H1 (cell line): ENCODE data around the gene GCH1. TPM values are rescaled to one million over a fixed set of nuclear protein-coding genes. Genes with fewer than 3 reads are reported as not detected.

Experiments used
- SAP30 ChIP-seq: fragments of 300-600 bp; sonication (generic); IDR thresholded peaks from 2 replicates; pipeline ENCODE4 v1.7.1; 2012; ENCODE audit warnings: low read length, moderate library complexity, mild to moderate bottlenecking, inconsistent platforms; ENCODE audit not compliant: insufficient read depth, insufficient replicate concordance
- TBP ChIP-seq: IDR thresholded peaks from 2 replicates; pipeline ENCODE4 v1.6.1; 2011; ENCODE audit warnings: low read depth, low read length, improper control_type of control experiment
- polyA plus RNA-seq, 7 experiments: library from polyadenylated mRNA; depleted of rRNA in 3 of 7; stranded (reverse) in 5 of 7; unstranded in 2 of 7; fragments of >200 nt in 5 of 7; fragments of 200-250 nt in 2 of 7; gene quantifications; 1 replicate in 5 of 7; 2 replicates in 1 of 7; 4 replicates in 1 of 7; pipeline versions ENCODE4 v1.2.1 to v1.2.3, GENCODE V29; 2011 to 2013; ENCODE audit warnings: missing spikeins in 2 of 7, mixed read lengths in 2 of 7
- total RNA-seq: library from RNA; stranded (reverse); fragmentation: NEBNext Ultra II Directional; extraction: Animal tissue kit (Norgen Biotek cat#: 25700); gene quantifications from 2 replicates; pipeline ENCODE4 v1.2.1, GENCODE V29; 2021
- TF ChIP-seq, protein P1 (sequence below): IDR thresholded peaks from 2 replicates; pipeline ENCODE4 v1.6.1; 2012; ENCODE audit warnings: low read length, inconsistent platforms
- TF ChIP-seq, protein P2 (sequence below): IDR thresholded peaks from 2 replicates; pipeline ENCODE4 v1.6.1; 2012; ENCODE audit warnings: inconsistent platforms

The GCH1 gene
- total and polyA plus RNA-seq, 2 of the 8 experiments (the other 6 are each of a cell fraction or from before 2014, with no cell fraction given), result 7.3 to 7.9 TPM

DNA sequence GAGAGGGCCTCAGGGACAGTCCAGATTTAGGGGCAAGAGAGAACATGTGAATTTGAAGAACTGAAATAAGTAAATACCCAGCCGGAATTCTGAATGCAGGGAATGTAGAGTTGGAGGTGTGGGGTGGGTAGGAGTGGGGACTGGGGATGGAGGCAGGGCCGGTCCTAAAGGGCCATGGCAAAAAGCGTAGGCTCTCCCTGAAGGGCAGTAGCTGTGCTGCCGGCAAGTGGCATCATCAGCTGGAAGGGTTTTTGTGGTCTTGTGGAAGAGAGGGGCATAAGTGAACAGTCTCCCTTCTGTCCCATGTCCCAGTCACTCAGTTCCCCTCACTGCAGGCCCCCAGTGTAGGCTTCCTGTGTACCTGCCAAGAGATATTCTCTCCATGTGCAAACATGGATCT is 104.6 kb downstream of the GCH1 start (continued):
- TF ChIP-seq, protein P1, sequence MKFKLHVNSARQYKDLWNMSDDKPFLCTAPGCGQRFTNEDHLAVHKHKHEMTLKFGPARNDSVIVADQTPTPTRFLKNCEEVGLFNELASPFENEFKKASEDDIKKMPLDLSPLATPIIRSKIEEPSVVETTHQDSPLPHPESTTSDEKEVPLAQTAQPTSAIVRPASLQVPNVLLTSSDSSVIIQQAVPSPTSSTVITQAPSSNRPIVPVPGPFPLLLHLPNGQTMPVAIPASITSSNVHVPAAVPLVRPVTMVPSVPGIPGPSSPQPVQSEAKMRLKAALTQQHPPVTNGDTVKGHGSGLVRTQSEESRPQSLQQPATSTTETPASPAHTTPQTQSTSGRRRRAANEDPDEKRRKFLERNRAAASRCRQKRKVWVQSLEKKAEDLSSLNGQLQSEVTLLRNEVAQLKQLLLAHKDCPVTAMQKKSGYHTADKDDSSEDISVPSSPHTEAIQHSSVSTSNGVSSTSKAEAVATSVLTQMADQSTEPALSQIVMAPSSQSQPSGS, result no peak
- no peak for TF ChIP-seq SAP30
- no peak for TF ChIP-seq TBP
- TF ChIP-seq, protein P2, sequence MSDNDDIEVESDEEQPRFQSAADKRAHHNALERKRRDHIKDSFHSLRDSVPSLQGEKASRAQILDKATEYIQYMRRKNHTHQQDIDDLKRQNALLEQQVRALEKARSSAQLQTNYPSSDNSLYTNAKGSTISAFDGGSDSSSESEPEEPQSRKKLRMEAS, result no peak
